Eye (tissue), 1 donor: Measurements from ENCODE around the gene ARHGAP42.
A peak's percentile ranks its signal among the peaks of the same experiment; 100 is the strongest.
"Not testable (repeated sequence)": the region's sequence is repeated elsewhere in the genome, so short reads cannot be mapped to it uniquely, and the experiment has no call there.

Source experiments
- DNase-seq: peaks from one replicate; pipeline ENCODE4 v3.0.0-alpha.2; 2015

Gene ARHGAP42, protein sequence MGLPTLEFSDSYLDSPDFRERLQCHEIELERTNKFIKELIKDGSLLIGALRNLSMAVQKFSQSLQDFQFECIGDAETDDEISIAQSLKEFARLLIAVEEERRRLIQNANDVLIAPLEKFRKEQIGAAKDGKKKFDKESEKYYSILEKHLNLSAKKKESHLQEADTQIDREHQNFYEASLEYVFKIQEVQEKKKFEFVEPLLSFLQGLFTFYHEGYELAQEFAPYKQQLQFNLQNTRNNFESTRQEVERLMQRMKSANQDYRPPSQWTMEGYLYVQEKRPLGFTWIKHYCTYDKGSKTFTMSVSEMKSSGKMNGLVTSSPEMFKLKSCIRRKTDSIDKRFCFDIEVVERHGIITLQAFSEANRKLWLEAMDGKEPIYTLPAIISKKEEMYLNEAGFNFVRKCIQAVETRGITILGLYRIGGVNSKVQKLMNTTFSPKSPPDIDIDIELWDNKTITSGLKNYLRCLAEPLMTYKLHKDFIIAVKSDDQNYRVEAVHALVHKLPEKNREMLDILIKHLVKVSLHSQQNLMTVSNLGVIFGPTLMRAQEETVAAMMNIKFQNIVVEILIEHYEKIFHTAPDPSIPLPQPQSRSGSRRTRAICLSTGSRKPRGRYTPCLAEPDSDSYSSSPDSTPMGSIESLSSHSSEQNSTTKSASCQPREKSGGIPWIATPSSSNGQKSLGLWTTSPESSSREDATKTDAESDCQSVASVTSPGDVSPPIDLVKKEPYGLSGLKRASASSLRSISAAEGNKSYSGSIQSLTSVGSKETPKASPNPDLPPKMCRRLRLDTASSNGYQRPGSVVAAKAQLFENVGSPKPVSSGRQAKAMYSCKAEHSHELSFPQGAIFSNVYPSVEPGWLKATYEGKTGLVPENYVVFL

DNA sequence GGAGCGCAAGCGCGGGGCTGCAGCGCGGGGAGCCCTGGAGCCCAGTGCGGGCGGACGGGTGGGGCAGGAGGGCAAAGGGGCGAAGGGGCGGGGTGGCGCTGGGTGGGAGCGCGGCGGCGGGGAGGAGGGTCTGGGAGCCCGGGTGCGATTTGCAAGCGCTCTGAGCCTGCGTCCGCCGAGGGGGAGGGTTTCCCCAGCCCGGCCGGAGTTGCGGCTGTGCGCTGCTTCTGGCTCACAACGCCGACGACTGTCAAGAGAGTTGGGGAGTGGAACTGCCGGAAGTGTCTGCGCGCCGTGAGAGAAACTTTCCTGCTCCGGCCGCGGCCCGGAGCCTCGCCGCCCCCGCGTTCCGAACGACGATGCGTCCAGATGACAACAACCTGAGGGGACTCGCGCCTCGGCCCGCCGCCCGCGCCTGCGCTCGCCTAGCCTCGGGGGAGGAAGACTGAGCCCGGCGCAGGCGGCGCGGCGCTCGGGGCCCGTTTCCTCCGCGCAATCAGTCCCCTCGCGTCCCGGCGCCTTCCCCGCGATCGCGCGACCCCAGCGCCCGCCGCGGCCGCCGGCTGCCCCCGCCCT lies at the start of gene ARHGAP42:
ARHGAP42 (plus strand) TSS at position 235 of the 576 bp plus-strand sequence. CDS start 391 bp downstream, outside the sequence.
- peak; percentile 87 for DNase-seq

DNA sequence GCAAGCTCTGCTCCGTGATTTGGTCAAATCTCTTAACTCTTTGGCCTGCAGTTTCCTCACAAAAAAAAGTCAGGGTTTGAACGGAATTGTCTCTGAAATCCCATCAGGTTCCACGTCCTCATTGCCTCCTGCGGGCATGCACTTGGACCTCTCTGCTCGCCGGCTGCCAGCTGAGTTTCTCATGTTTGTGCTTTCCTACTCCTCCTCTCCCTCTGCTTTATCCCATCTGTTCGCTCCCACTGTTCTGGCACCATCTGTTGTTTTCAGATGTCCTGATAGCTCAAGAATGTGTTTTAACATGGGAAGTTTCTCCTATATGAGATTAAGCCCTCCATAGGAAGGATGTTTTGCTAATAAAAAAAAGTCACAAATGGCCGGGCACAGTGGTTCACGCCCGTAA lies 49.4 kb upstream of the ARHGAP42 start:
- DNase-seq = peak; percentile 48

DNA sequence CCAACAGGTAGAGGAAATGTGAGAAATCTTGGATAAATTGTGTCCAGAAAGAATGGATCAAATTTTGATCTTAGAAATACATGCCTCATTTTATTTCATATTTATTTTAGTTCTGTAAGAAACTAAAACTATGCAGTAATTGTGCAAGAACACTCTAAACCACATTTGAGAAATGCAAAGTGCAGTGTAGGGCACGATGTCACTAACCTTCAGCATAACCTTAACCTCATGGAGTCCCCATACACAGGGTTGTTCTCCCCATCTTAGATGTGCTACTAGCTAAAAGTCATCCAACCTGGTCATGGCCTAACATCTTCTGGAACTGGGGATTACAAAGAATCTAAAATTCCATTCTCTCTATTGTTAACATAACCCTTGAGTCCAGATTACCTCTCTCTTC lies 48.4 kb upstream of the ARHGAP42 start:
- no peak for DNase-seq

DNA sequence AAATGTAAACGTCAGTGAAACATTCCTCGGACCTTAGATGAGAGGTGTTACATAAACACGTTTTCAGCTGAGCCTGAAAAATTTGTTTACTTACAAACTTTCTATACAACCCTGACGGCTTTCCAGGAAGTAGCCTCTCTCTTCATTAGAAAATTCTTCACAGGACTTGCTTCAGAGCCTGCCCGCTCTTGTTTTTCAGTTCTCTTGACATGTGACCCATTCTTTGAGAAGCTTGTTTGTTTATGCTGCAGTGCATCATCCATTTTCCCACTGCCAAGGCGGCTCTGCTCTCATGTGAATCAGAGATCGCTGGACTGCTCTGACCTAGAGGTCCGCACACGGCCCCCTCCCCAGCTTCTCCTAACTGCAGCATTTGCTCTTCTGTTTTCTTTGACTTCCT lies 47.9 kb upstream of the ARHGAP42 start:
- DNase-seq = peak; percentile 41

DNA sequence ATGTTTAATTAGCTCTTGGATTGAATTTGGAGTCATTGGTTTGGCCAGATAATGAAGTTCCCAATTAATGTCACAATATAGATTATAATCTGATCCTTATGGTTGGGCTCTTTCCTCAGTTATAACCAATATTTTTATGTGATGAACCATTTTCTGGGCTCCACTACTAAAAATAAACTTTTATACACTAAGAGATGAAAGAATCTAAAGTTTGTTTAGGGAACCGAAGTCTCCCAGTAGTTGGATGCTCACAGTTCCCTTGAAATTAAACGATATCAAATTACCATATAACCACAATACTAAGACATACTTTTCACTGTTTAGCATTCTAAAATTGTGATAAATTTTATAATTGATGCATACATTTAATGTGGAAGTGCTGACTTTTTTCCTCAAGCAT lies 47.0 kb upstream of the ARHGAP42 start:
- DNase-seq = no peak

DNA sequence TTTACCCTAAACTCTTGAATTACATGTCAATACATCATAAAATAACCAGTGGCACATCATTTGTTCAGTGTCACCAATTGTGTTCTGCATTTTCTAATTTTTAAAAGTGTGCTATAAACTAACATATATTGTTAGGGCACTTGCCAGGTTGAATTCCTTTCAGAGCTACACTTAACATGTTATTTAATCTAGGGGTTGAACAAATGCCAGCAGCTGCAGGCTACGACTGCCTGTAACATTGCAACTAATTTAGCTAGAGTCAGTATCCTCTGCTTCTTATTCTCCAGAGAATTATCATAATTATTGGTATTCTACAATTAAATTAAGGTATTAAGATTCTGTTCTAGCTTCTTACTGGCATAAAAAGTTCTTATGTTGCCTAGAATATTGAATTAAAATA lies 46.4 kb upstream of the ARHGAP42 start:
- DNase-seq = peak; percentile 6

DNA sequence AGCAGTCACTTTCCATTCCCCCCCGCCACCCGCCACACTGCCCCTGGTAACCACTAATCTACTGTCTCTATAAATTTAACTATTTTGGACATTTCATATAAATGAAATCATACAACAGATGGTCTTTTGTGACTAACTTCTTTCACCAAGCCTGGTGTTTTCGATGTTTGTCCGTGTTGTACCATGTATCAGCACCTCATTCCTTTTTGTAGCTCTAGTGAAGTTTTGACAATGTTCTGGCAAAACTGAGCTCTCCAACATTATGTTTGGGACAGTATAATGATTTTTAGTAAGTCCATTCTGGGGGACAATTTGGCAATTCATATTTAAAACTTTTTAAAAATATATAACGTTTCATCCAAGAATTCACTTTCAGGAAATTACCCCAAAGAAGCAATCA lies 45.6 kb upstream of the ARHGAP42 start:
- DNase-seq = no peak

DNA sequence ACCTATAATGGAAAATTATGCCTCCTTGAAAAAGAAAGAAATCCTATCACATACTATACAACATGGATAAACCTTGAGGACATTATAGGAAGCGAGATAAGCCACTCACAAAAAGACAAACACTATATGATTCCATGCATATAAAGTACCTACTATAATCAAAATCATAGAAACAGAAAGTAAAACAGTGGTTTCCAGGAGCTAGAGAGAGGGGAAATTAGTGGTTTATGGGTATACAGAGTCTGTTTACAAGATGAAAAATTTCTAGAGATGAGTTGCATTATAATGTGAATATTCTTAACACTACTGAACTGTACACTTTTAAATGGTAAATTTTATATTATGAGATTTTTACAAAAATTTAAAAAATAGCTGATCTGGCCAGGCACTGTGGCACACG lies 40.5 kb upstream of the ARHGAP42 start:
- DNase-seq = no peak

DNA sequence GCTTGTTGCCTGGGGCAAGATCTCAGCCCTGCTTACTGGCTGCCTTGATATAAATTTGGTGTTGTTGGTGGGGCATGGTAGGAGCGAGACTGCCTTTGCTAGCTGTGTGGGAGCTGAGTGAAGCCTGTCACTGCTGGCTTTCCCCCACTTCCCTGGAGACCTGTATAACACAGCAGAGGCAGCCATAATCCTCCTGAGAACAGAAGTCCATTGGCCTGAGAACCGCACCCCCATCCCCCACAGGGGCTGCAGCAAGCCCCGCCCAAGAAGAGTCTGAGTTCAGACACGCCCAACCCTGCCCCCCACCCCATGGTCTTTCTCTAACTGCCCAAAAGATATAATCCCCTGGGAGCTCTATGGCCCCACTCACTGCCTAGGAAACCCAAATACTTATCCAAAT lies 39.2 kb upstream of the ARHGAP42 start:
- DNase-seq = no peak

DNA sequence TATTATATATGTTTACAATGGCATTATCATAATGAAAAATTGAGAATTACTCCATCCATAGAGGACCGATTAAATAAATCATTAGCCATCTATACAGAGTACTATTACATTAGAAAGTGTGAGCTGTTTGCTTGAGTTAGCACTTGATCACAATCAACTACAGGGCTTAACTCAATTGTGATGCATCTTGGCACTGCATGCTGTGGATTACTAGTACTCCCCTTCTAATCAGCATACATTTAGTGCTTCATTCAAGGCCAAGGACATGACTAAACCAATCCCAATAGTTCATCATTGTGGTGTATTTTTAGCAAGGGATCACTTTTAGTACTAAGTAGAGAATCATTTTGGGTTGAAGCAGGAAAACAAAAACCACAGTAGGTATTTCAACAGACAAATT lies 23.5 kb upstream of the ARHGAP42 start:
- DNase-seq = no peak

DNA sequence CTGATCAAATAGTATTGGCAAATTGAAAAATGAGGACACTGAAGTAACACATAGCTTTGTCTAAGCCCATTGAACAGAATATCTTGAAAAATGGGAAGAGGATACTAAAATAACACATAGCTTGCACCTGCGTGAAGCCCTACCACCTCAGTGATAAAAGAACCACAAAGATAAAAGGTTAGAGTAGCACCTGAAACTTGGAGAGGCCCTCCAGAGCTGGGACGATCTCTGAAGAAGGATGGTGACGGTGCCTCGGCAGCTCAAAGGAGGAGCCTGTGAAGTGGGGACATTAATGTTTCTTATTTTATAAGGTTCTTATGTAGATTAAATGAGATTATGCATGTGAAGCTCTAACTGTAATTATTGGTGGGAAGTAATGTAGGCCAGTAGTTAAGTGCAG lies 23.1 kb upstream of the ARHGAP42 start:
- DNase-seq = no peak

DNA sequence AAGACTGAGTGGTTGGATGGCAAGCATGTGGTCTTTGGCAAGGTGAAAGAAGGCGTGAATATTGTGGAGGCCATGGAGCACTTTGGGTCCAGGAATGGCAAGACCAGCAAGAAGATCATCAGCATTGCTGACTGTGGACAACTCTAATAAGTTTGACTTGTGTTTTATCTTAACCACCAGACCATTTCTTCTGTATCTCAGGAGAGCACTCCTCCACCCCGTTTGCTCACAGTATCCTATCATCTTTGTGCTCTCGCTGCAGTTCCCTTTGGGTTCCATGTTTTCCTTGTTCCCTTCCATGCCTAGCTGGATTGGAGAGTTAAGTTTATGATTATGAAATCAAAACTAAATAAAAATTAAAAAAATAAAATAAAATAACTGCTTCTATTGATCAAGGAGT lies 20.3 kb upstream of the ARHGAP42 start:
- not testable (repeated sequence) for DNase-seq

DNA sequence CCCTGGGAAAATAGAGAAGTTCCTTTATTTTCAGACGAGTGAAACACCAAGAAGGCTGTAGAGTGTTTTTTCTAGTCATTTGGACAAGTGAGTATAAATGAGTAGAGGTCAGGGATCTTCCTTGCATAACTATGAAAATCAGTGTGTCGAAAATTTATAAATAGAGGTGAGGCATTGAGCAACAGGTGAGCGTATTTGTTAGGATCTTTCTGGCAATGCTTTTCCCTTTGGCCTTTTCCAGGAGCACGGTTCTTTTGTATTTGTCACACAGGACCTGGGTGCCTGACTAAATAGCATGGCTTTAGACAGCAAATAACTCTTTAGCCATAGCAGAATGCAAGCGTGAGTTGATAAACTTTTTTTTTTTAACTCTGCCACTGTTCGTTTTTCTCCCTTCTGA lies 19.6 kb upstream of the ARHGAP42 start:
- no peak for DNase-seq

DNA sequence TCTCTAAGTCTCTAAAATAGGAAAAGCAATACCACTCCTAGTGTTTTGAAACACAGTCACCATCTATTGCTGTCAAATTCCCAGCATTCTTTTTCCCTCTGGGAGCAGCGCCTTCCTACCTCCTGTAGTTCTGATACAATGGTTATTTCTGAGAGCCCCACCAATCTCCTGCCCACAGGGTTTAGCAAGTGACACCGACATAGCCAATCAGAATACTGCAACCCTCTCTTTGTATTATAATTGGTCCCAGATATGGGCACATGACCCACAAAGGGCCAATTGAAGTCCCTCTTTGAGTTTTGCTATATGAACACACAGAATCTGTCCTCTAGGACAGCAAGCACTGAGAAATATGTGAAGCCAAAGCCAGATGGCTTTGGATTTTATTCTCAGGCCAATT lies 16.9 kb upstream of the ARHGAP42 start:
- no peak for DNase-seq

DNA sequence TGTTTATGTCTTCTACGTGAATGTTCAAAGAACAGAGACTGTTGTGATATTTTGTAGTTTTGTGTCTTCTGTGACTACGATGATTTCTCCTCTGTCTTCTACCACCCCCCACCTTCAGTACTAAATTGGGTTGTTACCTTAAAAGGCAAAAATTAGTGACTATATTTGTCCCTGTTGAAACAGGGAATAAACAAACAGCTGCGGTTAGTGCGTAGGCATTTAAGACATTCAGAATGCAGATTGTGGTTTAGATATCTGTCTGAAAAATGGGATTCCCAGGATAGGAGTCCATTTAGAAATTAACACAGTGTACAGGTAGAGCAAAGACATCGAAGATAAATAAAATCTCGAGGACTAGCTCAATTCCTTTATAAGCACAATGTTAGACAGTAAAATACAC lies 15.6 kb upstream of the ARHGAP42 start:
- no peak for DNase-seq

DNA sequence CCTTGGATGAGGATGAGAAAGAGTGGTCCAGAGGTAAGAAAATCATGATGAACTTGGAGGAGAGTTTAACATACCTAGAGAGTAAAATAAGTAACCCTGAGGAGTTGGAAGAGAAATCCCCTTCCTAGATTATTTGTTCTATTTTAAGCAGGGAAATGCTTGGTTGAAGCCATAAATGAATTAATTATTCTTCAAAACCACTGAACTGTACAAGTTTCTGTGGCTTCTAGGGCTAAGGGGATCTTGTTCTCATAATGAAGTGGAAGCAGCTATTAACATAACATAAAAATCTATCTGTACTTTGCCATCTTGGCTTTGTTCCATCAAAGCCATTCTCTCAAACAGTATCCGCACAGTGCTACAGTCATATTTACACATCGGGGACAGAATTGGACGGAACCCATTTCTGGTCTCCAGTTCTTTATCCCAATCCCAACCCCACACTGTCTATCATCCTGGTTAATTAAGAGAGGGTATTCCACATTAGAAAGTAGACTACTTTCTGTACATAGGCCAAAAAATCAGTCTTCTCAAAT lies 14.5 kb upstream of the ARHGAP42 start:
- DNase-seq = no peak

DNA sequence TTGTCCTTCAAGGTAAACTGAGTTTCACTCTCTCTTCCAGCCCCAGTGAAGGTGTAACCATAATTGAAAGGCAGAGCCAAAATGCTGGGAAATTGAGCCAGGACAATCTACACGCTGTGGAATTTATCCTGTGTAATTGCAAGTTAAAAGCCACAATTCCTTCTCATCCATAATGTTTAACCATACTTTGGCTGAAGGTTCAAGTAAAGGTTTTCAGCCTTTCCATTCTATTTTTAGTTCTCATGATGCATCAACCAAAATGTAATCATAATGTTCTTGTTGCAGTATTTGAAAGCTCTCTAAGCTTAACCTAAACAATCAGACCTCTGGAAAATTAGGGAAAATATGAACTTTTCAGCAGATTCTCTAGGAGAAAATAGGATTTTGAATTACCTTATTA lies 14.0 kb upstream of the ARHGAP42 start:
- DNase-seq = no peak

DNA sequence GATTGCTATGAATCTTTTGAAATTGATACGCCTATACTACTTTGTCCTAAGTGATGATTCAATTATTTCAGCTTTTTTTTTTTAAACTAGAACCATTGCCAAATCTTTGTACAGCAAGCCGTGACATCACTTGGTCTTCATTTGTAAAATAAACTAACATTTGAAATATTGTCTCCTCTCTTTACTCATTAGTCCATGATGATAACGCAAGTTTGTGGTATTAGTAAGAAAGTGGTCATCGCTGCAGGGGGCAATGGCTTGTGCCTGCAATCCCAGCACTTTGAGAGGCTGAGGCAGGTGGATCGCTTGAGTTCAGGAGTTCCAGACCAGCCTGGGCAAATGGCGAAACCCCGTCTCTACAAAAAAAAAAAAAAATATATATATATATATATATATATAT lies 12.9 kb upstream of the ARHGAP42 start:
- no peak for DNase-seq

DNA sequence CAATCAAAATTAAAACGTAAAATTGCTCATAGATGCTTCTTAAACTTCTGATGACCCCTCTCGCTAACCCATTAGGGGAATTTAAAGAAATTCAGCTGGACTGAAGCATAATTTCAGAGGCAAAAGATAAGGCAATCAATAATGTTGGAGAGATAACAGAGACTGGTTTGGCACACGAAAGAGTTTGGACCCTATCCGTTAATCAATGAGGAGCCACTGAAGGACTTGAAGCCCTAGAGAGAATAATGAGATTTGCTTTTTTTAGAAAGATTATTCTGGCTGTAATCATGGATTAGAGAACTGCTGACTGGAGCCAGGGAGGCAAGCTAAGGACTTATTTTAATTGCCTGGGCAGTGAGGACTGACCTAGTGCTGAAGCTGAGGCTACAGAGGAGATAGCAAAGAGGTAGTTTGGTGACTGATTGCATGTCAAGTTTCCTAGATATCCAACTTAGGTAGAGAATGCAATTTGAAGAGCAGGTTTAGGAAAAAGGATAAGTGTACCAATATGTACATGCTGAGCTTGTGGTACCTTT lies 11.9 kb upstream of the ARHGAP42 start:
- no peak for DNase-seq

DNA sequence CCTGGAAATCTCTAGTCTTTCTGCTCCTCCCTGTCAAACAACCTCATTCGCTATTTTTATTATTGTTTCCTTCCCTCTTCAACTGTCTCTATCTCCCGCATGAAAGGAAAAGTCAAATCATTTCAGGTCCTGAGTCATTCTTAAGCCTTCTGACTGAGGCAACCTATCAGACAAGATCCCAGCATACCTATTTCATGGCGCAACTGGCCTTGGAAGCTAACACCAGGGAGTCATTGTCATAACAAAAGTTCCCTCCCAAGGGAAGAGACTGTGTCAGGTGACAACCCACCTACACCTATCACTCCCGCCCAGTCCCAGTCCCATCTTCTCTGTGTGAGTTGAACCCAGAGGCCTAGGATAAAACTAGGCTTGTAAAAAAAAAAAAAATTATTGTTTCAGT lies 10.2 kb upstream of the ARHGAP42 start:
- no peak for DNase-seq

DNA sequence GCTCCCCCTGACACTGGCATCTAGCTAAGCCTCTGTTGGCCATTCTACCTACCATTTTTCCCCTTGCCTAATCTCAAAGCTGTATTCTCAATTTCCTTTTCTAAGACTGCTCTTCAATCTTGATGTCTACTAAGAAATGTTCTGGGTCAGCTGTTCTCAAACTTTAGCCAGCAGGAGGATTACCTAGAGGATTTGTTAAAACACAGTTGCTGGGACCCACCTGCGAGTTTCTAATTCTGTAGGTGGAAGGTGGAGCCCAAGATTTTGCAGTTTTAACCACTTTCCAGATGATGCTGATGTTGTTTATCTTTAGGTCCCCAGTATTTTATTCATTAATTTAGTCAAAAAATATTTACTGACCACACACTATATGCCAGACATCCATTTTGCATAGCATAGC lies 9.3 kb upstream of the ARHGAP42 start:
- DNase-seq = no peak

DNA sequence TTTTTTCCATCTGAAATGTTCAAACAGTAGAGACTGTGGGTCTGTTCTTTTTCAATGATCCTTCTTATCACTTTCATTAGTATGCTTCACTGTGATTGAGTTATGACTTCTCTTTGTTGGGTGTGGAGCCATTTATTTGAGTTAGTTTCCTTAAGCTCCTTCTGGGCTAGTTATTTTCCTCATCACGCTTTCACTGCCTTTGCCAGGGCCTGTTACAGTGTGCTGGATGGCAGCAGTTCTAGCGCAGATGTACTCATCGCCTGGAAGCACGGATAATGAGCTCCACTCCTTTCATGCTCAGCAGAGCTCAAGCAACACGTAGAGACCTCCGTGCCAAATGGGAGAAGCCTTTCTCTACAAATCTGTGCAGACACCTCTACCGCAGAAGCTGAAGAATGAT lies 7.0 kb upstream of the ARHGAP42 start:
- peak; percentile 81 for DNase-seq

DNA sequence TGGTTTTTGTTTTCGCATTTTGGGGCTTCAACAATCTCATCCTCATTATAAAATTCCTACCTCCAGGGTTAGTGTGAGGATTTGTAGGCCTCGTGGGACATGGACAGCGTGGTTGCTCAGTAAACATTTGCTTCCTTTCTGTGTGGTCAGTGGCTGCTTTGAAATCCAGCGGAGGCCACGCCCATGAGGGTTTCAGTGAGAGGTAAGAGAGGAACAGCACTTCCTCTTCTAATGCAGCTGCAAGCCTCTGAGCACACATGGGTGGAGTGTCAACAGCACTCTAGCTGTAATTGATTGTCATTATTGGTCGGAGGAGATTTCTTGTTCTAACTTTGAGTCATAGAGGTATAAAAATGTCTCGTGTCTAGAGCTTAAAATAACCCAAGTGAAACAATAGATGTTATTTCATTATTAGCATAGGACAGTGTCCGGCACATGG lies 6.0 kb upstream of the ARHGAP42 start:
- DNase-seq = no peak
